Upper lobe of right lung (tissue), 1 donor: ENCODE measurements around the gene HEXD. TPM values are rescaled to one million over a fixed set of nuclear protein-coding genes. Genes with fewer than 3 reads are reported as not detected.

Source experiments
- ATAC-seq: fragments of 200-7000 bp; cut with Tn5 transposase; one replicate; pipeline ENCODE4 v1.9.1; 2020; ENCODE audit warnings: mild to moderate bottlenecking, moderate library complexity
- DNase-seq: peaks from one replicate; pipeline ENCODE4 v3.0.0-alpha.2; 2020
- H3K27ac ChIP-seq: fragments of 200-600 bp; one replicate; pipeline ENCODE4 v1.8.0; 2022
- H3K27me3 ChIP-seq: fragments of 200-600 bp; one replicate; pipeline ENCODE4 v1.8.0; 2022; ENCODE audit warnings: mild to moderate bottlenecking
- H3K36me3 ChIP-seq: fragments of 200-600 bp; one replicate; pipeline ENCODE4 v1.8.0; 2022
- H3K4me1 ChIP-seq: fragments of 200-600 bp; one replicate; pipeline ENCODE4 v1.8.0; 2022
- H3K4me3 ChIP-seq: fragments of 200-600 bp; one replicate; pipeline ENCODE4 v1.8.0; 2022; ENCODE audit warnings: mild to moderate bottlenecking
- H3K9me3 ChIP-seq: fragments of 200-600 bp; one replicate; pipeline ENCODE4 v1.8.0; 2022
- CTCF ChIP-seq: fragments of 200-600 bp; IDR thresholded peaks from one replicate; pipeline ENCODE4 v1.8.0; 2022; ENCODE audit warnings: antibody characterized with exemption
- intact Hi-C: fragments of 100-400 bp; cut with DNase I; formaldehyde crosslinking; loops from one replicate; pipeline ENCODE4 v1.11.0; 2022
- total RNA-seq: library from RNA; stranded (reverse); fragmentation: NEBNext Ultra II Directional; extraction: Animal tissue kit (Norgen Biotek cat#: 25700); gene quantifications from one replicate; pipeline ENCODE4 v1.2.1, GENCODE V29; 2021
- donor health status: DM: no; HTN: yes; CAD: no; lungs with severe emphysema.

HEXD gene
- total RNA-seq, 1 donor from 2014 or later = 49.1 TPM

GRCh38 chr17:82461827-82462524 lies 43.8 kb downstream of the HEXD start:
- Histone ChIP-seq H3K9me3 (no peaks in the 10 kb centered on the region), H3K27me3 (no peaks in the 10 kb centered on the region), H3K4me3 (no peak overlapping the region), H3K36me3 (peaks cover 70% of the 10 kb centered on the region), H3K4me1 (peaks cover 26% of the 10 kb centered on the region), H3K27ac (peak overlapping the region; percentile 11)
- ATAC-seq (no peak), DNase-seq (no peak)
- intact Hi-C loops = no loop called here
- TF ChIP-seq CTCF = no peak

GRCh38 chr17:82463391-82463790 lies 45.2 kb downstream of the HEXD start:
- TF ChIP-seq CTCF = no peak
- DNase-seq = no peak
- H3K27ac ChIP-seq = no peak overlapping the region

GRCh38 chr17:82463925-82464566 lies 45.9 kb downstream of the HEXD start:
- intact Hi-C loops = no loop called here

More at GRCh38 chr17:82463391-82463790, 45.2 kb downstream of the HEXD start:
- ATAC-seq = no peak
- Histone ChIP-seq H3K27me3 (no peaks in the 10 kb centered on the region), H3K36me3 (peaks cover 71% of the 10 kb centered on the region), H3K9me3 (no peaks in the 10 kb centered on the region), H3K4me3 (no peak overlapping the region), H3K4me1 (peaks cover 17% of the 10 kb centered on the region)
- intact Hi-C loops = no loop called here

GRCh38 chr17:82464567-82464929 lies 46.4 kb downstream of the HEXD start:
- no peak for ATAC-seq
- H3K27me3 ChIP-seq = no peaks in the 10 kb centered on the region
- H3K4me3 ChIP-seq = no peak overlapping the region
- H3K9me3 ChIP-seq = no peaks in the 10 kb centered on the region
- H3K4me1 ChIP-seq = peaks cover 10% of the 10 kb centered on the region
- DNase-seq = no peak
- H3K36me3 ChIP-seq = peaks cover 83% of the 10 kb centered on the region
- no peak overlapping the region for H3K27ac ChIP-seq
- intact Hi-C loops = no loop called here
- no peak for TF ChIP-seq CTCF

More at GRCh38 chr17:82463925-82464566, 45.9 kb downstream of the HEXD start:
- H3K27ac ChIP-seq = no peak overlapping the region
- no peaks in the 10 kb centered on the region for H3K27me3 ChIP-seq
- TF ChIP-seq CTCF = no peak
- ATAC-seq (no peak), DNase-seq (no peak)
- no peaks in the 10 kb centered on the region for H3K9me3 ChIP-seq
- peaks cover 78% of the 10 kb centered on the region for H3K36me3 ChIP-seq
- H3K4me1 ChIP-seq = peaks cover 15% of the 10 kb centered on the region
- no peak overlapping the region for H3K4me3 ChIP-seq

GRCh38 chr17:82465023-82465603 lies 47.0 kb downstream of the HEXD start:
- ATAC-seq (no peak), DNase-seq (no peak)
- Histone ChIP-seq H3K9me3 (no peaks in the 10 kb centered on the region), H3K27me3 (no peaks in the 10 kb centered on the region), H3K4me3 (no peak overlapping the region), H3K36me3 (peaks cover 85% of the 10 kb centered on the region), H3K27ac (no peak overlapping the region), H3K4me1 (peaks cover 7% of the 10 kb centered on the region)
- intact Hi-C loops = no loop called here
- no peak for TF ChIP-seq CTCF
